Testis (tissue), 3 donors: Measurements from ENCODE around the gene SLC39A3. TPM values are rescaled to one million over a fixed set of nuclear protein-coding genes. Genes with fewer than 3 reads are reported as not detected.

Experiments used
- DNase-seq: peaks from one replicate; pipeline ENCODE4 v3.0.0-alpha.2; 2019
- H3K27ac ChIP-seq, 2 donors: fragments of 200-600 bp; sonication (generic); one replicate each; pipeline ENCODE4 v1.5.1; 2019
- H3K27me3 ChIP-seq: fragments of 200-600 bp; sonication (generic); one replicate; pipeline ENCODE4 v1.5.1; 2019
- H3K36me3 ChIP-seq: fragments of 200-600 bp; sonication (generic); one replicate; pipeline ENCODE4 v1.5.1; 2017; ENCODE audit warnings: low read depth; ENCODE audit errors: missing control alignments
- H3K4me1 ChIP-seq: fragments of 200-600 bp; sonication (generic); one replicate; pipeline ENCODE4 v1.5.1; 2019
- H3K4me3 ChIP-seq, 2 donors: fragments of 200-600 bp; sonication (generic); one replicate each; pipeline ENCODE4 v1.5.1; 2017 to 2019
- H3K9me3 ChIP-seq: fragments of 200-600 bp; sonication (generic); one replicate; pipeline ENCODE4 v1.5.1; 2017
- CTCF ChIP-seq, 3 experiments: fragments of 450-650 bp in 2 of 3; fragments of 200-600 bp in 1 of 3; sonication (generic) in 1 of 3; IDR thresholded peaks; one replicate each; pipeline ENCODE4 v1.5.1; 2016 to 2019; ENCODE audit warnings: antibody characterized with exemption in 3 of 3, mild to moderate bottlenecking in 2 of 3, moderate library complexity in 1 of 3
- POLR2A ChIP-seq: fragments of 450-650 bp; IDR thresholded peaks from one replicate; pipeline ENCODE4 v1.6.1; 2017; ENCODE audit warnings: antibody characterized with exemption, mild to moderate bottlenecking, moderate library complexity
- WGBS, 2 donors: methylation state at CpG; one replicate each; pipeline ENCODE4 v1.1.5; 2018; 5-methylcytosine and 5-hydroxymethylcytosine counted together
- intact Hi-C: fragments of 100-400 bp; cut with DNase I; formaldehyde crosslinking; loops from one replicate; pipeline ENCODE4 v1.15.1; 2023; ENCODE audit warnings: low total_unique reads
- polyA plus RNA-seq: library from polyadenylated mRNA; stranded (reverse); fragments of 350-450 nt; fragmentation: Illumina TruSeq; extraction: RNeasy Lipid Tissue Mini Kit (QIAGEN cat#74804); gene quantifications from one replicate; pipeline ENCODE4 v1.2.3, GENCODE V29; 2014; ENCODE audit warnings: low read depth, low replicate concordance; ENCODE audit not compliant: insufficient read depth
- total RNA-seq, 2 donors: library from RNA; depleted of rRNA; stranded (reverse); fragments of >200 nt; gene quantifications; one replicate each; pipeline ENCODE4 v1.2.3, GENCODE V29; 2016

SLC39A3 gene
- total and polyA plus RNA-seq, 3 donors from 2014 or later = 126 to 198 (median 160) TPM

- Histone ChIP-seq H3K4me1 (peaks cover 29% of the 10 kb centered on the region), H3K4me3 (peak overlapping the region; percentile 96 to 100), H3K9me3 (no peaks in the 10 kb centered on the region), H3K27me3 (no peaks in the 10 kb centered on the region), H3K36me3 (no peaks in the 10 kb centered on the region), H3K27ac (peak overlapping the region in 1 of 2 donors; percentile 57)
- no peak for DNase-seq
- 46 to 71% methylated on average over 7 of the region's 7 CpGs for WGBS, 2 donors
- no peak for TF ChIP-seq POLR2A
- no peak for TF ChIP-seq CTCF (IDR thresholded peaks at IDR 0.05)
- intact Hi-C loops = no loop called here
Observed at GRCh38 chr19:2783781-2784145, 43.9 kb upstream of the SLC39A3 start.

- peak in 2 of 3 experiments; percentile 28 to 57 for TF ChIP-seq CTCF (IDR thresholded peaks at IDR 0.05)
- peak; percentile 52 for TF ChIP-seq POLR2A
- intact Hi-C loops = no loop called here
- Histone ChIP-seq H3K36me3 (no peaks in the 10 kb centered on the region), H3K27me3 (no peaks in the 10 kb centered on the region), H3K4me3 (peak within 1 kb of the TSS; percentile 96 to 100), H3K4me1 (peaks cover 31% of the 10 kb centered on the region), H3K27ac (peak within 1 kb of the TSS; percentile 63 to 88), H3K9me3 (no peaks in the 10 kb centered on the region)
- 1% methylated on average over 22 to 67 of the region's 68 CpGs for WGBS, 2 donors
- peak; percentile 99 for DNase-seq
Observed at GRCh38 chr19:2782936-2783780, 43.3 kb upstream of the SLC39A3 start, which contains the start of gene SGTA. Gene SGTA (minus strand): TSS chr19:2783273. CDS start chr19:2769068, 14,205 bp downstream.

GRCh38 chr19:2782329-2782935 is 42.6 kb upstream of the SLC39A3 start:
- H3K4me3 ChIP-seq = peak overlapping the region; percentile 96 to 100
- H3K27me3 ChIP-seq = no peaks in the 10 kb centered on the region
- H3K4me1 ChIP-seq = peaks cover 31% of the 10 kb centered on the region
- peak overlapping the region; percentile 63 to 88 for H3K27ac ChIP-seq
- DNase-seq = no peak
- TF ChIP-seq CTCF (IDR thresholded peaks at IDR 0.05) (no peak), POLR2A (no peak)
- intact Hi-C loops = no loop called here
- no peaks in the 10 kb centered on the region for H3K9me3 ChIP-seq
- 1 to 2% methylated on average over 16 to 24 of the region's 24 CpGs for WGBS, 2 donors
- H3K36me3 ChIP-seq = no peaks in the 10 kb centered on the region

- no peaks in the 10 kb centered on the region for H3K9me3 ChIP-seq
- no peak for TF ChIP-seq CTCF (IDR thresholded peaks at IDR 0.05)
- TF ChIP-seq POLR2A = no peak
- peaks cover 26% of the 10 kb centered on the region for H3K4me1 ChIP-seq
- no peak overlapping the region for H3K27ac ChIP-seq
- 86 to 90% methylated on average over 7 of the region's 7 CpGs for WGBS, 2 donors
- intact Hi-C loops = no loop called here
- no peak overlapping the region for H3K4me3 ChIP-seq
- no peaks in the 10 kb centered on the region for H3K27me3 ChIP-seq
- DNase-seq = no peak
- H3K36me3 ChIP-seq = no peaks in the 10 kb centered on the region
Observed at GRCh38 chr19:2780284-2780683, 40.5 kb upstream of the SLC39A3 start.
